A549 (cell line): ENCODE results near the gene PDXK.

Source experiments
- CHD2 ChIP-seq: fragments of 150-350 bp; IDR thresholded peaks from 2 replicates; pipeline ENCODE4 v1.6.1; 2014; ENCODE audit warnings: low read length; ENCODE audit not compliant: partially characterized antibody
- CTCF ChIP-seq: fragments of >200 bp; sonication (Bioruptor Twin); formaldehyde crosslinking; IDR thresholded peaks from 3 replicates; pipeline ENCODE4 v1.5.1; 2016
- EHMT2 ChIP-seq: fragments of 200-600 bp; sonication (generic); IDR thresholded peaks from 2 replicates; pipeline ENCODE4 v1.6.1; 2016; ENCODE audit warnings: antibody characterized with exemption, low read depth, mild to moderate bottlenecking, moderate library complexity
- EP300 ChIP-seq, 2 experiments: fragments of >200 bp; sonication (Bioruptor Twin); formaldehyde crosslinking; IDR thresholded peaks; 2 replicates in 1 of 2; 3 replicates in 1 of 2; pipeline ENCODE4 v1.6.1; 2016 to 2017
- KDM1A ChIP-seq: fragments of 200-600 bp; sonication (generic); IDR thresholded peaks from 2 replicates; pipeline ENCODE4 v1.6.1; 2016; ENCODE audit warnings: low read depth, mild to moderate bottlenecking
- MAFK ChIP-seq: fragments of 450-650 bp; IDR thresholded peaks from 2 replicates; pipeline ENCODE4 v1.6.1; 2014; ENCODE audit not compliant: partially characterized antibody
- MAX ChIP-seq: IDR thresholded peaks from 2 replicates; pipeline ENCODE4 v1.6.1; 2012
- POLR2A ChIP-seq: IDR thresholded peaks from 2 replicates; pipeline ENCODE4 v1.6.1; 2012; ENCODE audit warnings: mild to moderate bottlenecking, low read length
- RCOR1 ChIP-seq: fragments of 150-350 bp; IDR thresholded peaks from 2 replicates; pipeline ENCODE4 v1.6.1; 2014; ENCODE audit warnings: antibody characterized with exemption, low read length, low read depth
- RFX5 ChIP-seq: fragments of 450-650 bp; IDR thresholded peaks from 2 replicates; pipeline ENCODE4 v1.7.1; 2014; ENCODE audit warnings: antibody characterized with exemption, mild to moderate bottlenecking, moderate library complexity
- SMC3 ChIP-seq: fragments of >200 bp; sonication (Bioruptor Twin); formaldehyde crosslinking; IDR thresholded peaks from 3 replicates; pipeline ENCODE4 v1.6.1; 2018; ENCODE audit warnings: inconsistent platforms
- USF2 ChIP-seq: fragments of 450-650 bp; IDR thresholded peaks from 2 replicates; pipeline ENCODE4 v1.6.1; 2014; ENCODE audit warnings: antibody characterized with exemption

- no peak for TF ChIP-seq CTCF
- no peak for TF ChIP-seq MAFK
- TF ChIP-seq KDM1A: no peak
- TF ChIP-seq USF2: no peak
- TF ChIP-seq SMC3: no peak
- TF ChIP-seq EP300 (IDR thresholded peaks at IDR 0.05): no peak
- no peak for TF ChIP-seq RFX5
- no peak for TF ChIP-seq POLR2A
- TF ChIP-seq RCOR1: no peak
- TF ChIP-seq MAX: no peak
- TF ChIP-seq CHD2: no peak
- TF ChIP-seq EHMT2: no peak
Measured at GRCh38 chr21:43797925-43798715, 79.2 kb downstream of the PDXK start.
